Measurements from ENCODE around the gene SLC36A1. TPM values are rescaled to one million over a fixed set of nuclear protein-coding genes. Genes with fewer than 3 reads are reported as not detected.

SLC36A1 gene
- total RNA-seq, 1 experiment from 2014 or later, result 7.4 TPM

GRCh38 chr5:151431666-151432065 lies 15.7 kb upstream of the SLC36A1 start:
- Histone ChIP-seq H3K36me3 (ENCODE audit: control insufficient read depth in 1 of 2, insufficient read depth in 2 of 2, low read length in 2 of 2) (no peaks in the 10 kb centered on the region), H3K4me1 (ENCODE audit: control insufficient read depth in 1 of 2, insufficient read depth in 2 of 2, low read length in 2 of 2) (no peaks in the 10 kb centered on the region), H3K4me2 (ENCODE audit: low read length) (no peak overlapping the region), H3K9me2 (ENCODE audit: insufficient read depth) (no peaks in the 10 kb centered on the region), H3K9ac (ENCODE audit: low read length) (no peak overlapping the region), H3K27ac (ENCODE audit: low read depth, low read length) (no peak overlapping the region), H3K4me3 (replicated peaks in 1 of 2; ENCODE audit: low read depth in 1 of 2, low read length in 2 of 2) (no peak overlapping the region), H3K27me3 (ENCODE audit: insufficient read depth, low read length) (no peaks in the 10 kb centered on the region), H4K20me1 (ENCODE audit: insufficient read depth) (no peaks in the 10 kb centered on the region), H3K79me2 (ENCODE audit: insufficient read depth, low read length) (no peaks in the 10 kb centered on the region), H3K9me3 (ENCODE audit: control insufficient read depth in 1 of 2, insufficient read depth in 1 of 2, low read depth in 1 of 2, low read length in 2 of 2) (no peaks in the 10 kb centered on the region; a peak in 1 of 4 replicates), H2AFZ (ENCODE audit: low read depth, low read length, poor library complexity, severe bottlenecking) (no peak overlapping the region)
- ATAC-seq (no peak), DNase-seq (ENCODE audit: low read depth, low spot score) (no peak)
- intact Hi-C loops (cut with micrococcal nuclease), result no loop called here
- BruUV-seq (replicated peaks), result no TSS peak
- ChIA-PET CTCF (interaction anchor here (1.1 kb wide), 1 partner anchor 15 kb away, joined by 3 read pairs; no protein-coding TSS in a partner anchor), RAD21 (ENCODE audit: low non-redundant PET in 1 of 2, low total read pairs in 2 of 2, uncharacterized antibody in 2 of 2, unreplicated experiment in 2 of 2) (no interaction called here), POLR2A (no interaction called here)
- TF ChIP-seq ZFX (IDR thresholded peaks at IDR 0.05) (no peak), YY1 (IDR thresholded peaks at IDR 0.05; ENCODE audit: extremely low read depth, insufficient replicate concordance, low read depth, low read length) (no peak), ATF3 (IDR thresholded peaks at IDR 0.05) (no peak), MAX (IDR thresholded peaks at IDR 0.05) (no peak), JUND (IDR thresholded peaks at IDR 0.05) (no peak), EGR1 (IDR thresholded peaks at IDR 0.05; ENCODE audit: low read depth) (no peak), EZH2phosphoT487 (IDR thresholded peaks at IDR 0.05; ENCODE audit: borderline replicate concordance) (no peak), SP1 (IDR thresholded peaks at IDR 0.05; ENCODE audit: low read depth) (no peak), EZH2 (IDR thresholded peaks at IDR 0.05) (no peak), POLR2AphosphoS5 (IDR thresholded peaks at IDR 0.05; ENCODE audit: low read depth, low read length) (no peak), TCF7L2 (IDR thresholded peaks at IDR 0.05; ENCODE audit: borderline replicate concordance, extremely low read depth, insufficient read depth, insufficient read length) (no peak), ELF1 (IDR thresholded peaks at IDR 0.05; ENCODE audit: borderline replicate concordance, low read depth) (no peak), FOSL1 (IDR thresholded peaks at IDR 0.05; ENCODE audit: low read depth) (no peak), REST (IDR thresholded peaks at IDR 0.05; ENCODE audit: low read depth) (no peak), ZNF274 (IDR thresholded peaks at IDR 0.05; ENCODE audit: low read depth, low read length) (no peak), CBX3 (IDR thresholded peaks at IDR 0.05; ENCODE audit: low read depth) (no peak), CTCF (IDR thresholded peaks at IDR 0.05 in 2 of 3, conservative IDR thresholded peaks at IDR 0.05 in 1 of 3; ENCODE audit: borderline replicate concordance in 1 of 3, insufficient read depth in 1 of 3, low read depth in 2 of 3, low read length in 2 of 3) (no peak), CEBPB (IDR thresholded peaks at IDR 0.05; ENCODE audit: low read depth) (no peak), ZBTB33 (IDR thresholded peaks at IDR 0.05; ENCODE audit: extremely low read depth, insufficient replicate concordance, low read length) (no peak), SRF (IDR thresholded peaks at IDR 0.05; ENCODE audit: low read depth) (no peak)

Data from HCT116 (cell line).